GM19328 (cell line): Measurements from ENCODE around the gene GALNT14.

ENCODE experiments used
- ATAC-seq: cut with Tn5 transposase; IDR thresholded peaks from one replicate; pipeline ENCODE4 v1.9.1; 2021; ENCODE audit warnings: mild to moderate bottlenecking, moderate library complexity; ENCODE audit not compliant: unreplicated experiment

Gene GALNT14

DNA sequence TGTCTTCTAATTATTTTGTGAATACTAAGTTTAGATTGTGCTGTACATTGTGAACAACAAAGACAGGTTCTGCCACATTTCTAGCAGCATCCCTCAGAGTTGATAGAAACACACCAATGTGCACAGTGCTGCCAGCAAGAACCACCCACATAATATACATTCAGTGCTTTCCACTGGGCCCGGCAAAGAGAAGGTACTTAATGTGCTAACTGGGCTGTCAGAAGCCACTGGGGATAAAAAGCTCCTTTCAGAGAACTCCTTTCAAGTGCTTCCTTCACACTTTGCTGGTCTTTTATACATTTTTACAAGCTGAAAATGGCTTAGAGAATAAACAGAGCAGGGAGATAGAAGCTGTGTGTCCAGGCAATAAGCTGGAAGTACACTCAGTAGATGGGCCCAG, 273.0 kb downstream of the GALNT14 start:
- no peak for ATAC-seq

DNA sequence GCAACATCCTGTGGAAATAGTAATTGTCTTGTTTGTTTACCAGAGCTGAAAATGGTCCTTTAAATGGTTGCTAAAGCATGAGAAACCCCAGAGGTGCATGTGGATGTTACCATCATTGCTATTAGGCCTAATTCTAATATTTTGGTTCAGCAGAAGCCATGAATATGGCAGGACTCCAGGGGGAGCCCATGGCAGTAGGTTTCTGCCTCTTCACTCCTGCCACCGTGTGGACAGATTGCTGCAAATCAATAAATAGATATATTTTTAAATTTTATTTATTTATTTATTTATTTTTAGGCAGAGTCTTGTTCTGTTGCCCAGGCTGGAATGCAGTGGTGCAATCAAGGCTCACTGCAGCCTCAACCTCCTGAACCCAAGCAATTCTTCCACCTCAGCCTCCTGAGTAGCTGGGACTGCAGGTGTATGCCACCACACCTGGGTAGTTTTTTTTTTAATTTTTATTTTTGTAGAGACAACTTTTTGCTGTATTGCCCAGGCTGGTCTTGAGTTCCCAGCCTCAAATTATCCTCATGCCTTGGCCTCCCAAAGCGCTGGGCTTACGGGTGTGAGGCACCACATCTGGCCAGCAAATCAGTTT, 276.1 kb downstream of the GALNT14 start:
- no peak for ATAC-seq

DNA sequence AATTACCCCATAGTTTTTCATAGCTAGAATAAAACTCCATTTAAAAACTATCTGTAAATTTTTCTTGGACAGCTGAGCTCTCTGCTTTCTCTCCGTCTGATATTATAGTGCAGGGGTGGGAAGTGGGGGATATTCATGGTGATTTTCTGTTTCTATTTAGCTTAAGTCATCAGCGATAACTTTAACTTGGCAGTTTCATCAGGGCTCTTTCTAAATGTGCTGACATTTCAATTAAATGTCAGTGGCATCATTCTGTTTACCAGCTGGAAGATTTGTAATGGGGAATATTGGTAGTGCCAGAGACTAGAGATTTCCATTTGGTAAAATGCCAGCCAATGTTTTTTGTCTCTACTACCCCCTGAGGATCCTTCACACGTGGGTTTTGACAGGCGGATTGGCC, 277.5 kb downstream of the GALNT14 start:
- ATAC-seq: no peak
